ENCODE data around the gene MAGED2.
"Not testable (repeated sequence)": the region's sequence is repeated elsewhere in the genome, so short reads cannot be mapped to it uniquely, and the experiment has no call there.

MAGED2 gene

GRCh38 chrX:54807524-54808108, at the start of gene MAGED2:
Gene MAGED2, plus strand, starts transcription at chrX:54807745. Its CDS starts 1,587 bp downstream, at chrX:54809332.
- no peak for DNase-seq (ENCODE audit: insufficient read length, low spot score)
- no peak for FAIRE-seq
- TF ChIP-seq CTCF (IDR thresholded peaks at IDR 0.05; ENCODE audit: insufficient read depth, missing control alignments) = no peak

- no peak for DNase-seq (ENCODE audit: insufficient read length, low spot score)
- TF ChIP-seq CTCF (IDR thresholded peaks at IDR 0.05; ENCODE audit: insufficient read depth, missing control alignments) = no peak
- FAIRE-seq = no peak
Measured at GRCh38 chrX:54758114-54759055, 49.2 kb upstream of the MAGED2 start.

- not testable (repeated sequence) for FAIRE-seq
Measured at GRCh38 chrX:54774391-54775094, 33.0 kb upstream of the MAGED2 start.

GRCh38 chrX:54776061-54776460, 31.5 kb upstream of the MAGED2 start:
- DNase-seq (ENCODE audit: insufficient read length, low spot score) (no peak), FAIRE-seq (no peak)
- TF ChIP-seq CTCF (IDR thresholded peaks at IDR 0.05; ENCODE audit: insufficient read depth, missing control alignments) = no peak

More at GRCh38 chrX:54774391-54775094, 33.0 kb upstream of the MAGED2 start:
- not testable (repeated sequence) for DNase-seq (ENCODE audit: insufficient read length, low spot score)

GRCh38 chrX:54776987-54777672, 30.4 kb upstream of the MAGED2 start:
- DNase-seq (ENCODE audit: insufficient read length, low spot score) = no peak
- TF ChIP-seq CTCF (IDR thresholded peaks at IDR 0.05; ENCODE audit: insufficient read depth, missing control alignments) = no peak
- FAIRE-seq = no peak

- DNase-seq (ENCODE audit: insufficient read length, low spot score) (no peak), FAIRE-seq (no peak)
- no peak for TF ChIP-seq CTCF (IDR thresholded peaks at IDR 0.05; ENCODE audit: insufficient read depth, missing control alignments)
Measured at GRCh38 chrX:54785901-54786300, 21.6 kb upstream of the MAGED2 start.

GRCh38 chrX:54786967-54787366, 20.6 kb upstream of the MAGED2 start:
- TF ChIP-seq CTCF (IDR thresholded peaks at IDR 0.05; ENCODE audit: insufficient read depth, missing control alignments) = peak; percentile 16
- FAIRE-seq (no peak), DNase-seq (ENCODE audit: insufficient read length, low spot score) (no peak)

Data from D721Med (cell line).